ENCODE data around the gene MS4A13.
"Not testable (repeated sequence)": the region's sequence is repeated elsewhere in the genome, so short reads cannot be mapped to it uniquely, and the experiment has no call there.

Gene MS4A13

GRCh38 chr11:60530454-60531100, 15.4 kb downstream of the MS4A13 start:
- no peak for DNase-seq (ENCODE audit: low read depth in 2 of 2)

- not testable (repeated sequence) for DNase-seq (ENCODE audit: low read depth in 2 of 2)
Observed at GRCh38 chr11:60532383-60532782, 17.2 kb downstream of the MS4A13 start.

- not testable (repeated sequence) for DNase-seq (ENCODE audit: low read depth in 2 of 2)
Observed at GRCh38 chr11:60538627-60539026, 23.4 kb downstream of the MS4A13 start.

- no peak for DNase-seq (ENCODE audit: low read depth in 2 of 2)
Observed at GRCh38 chr11:60544077-60544476, 28.9 kb downstream of the MS4A13 start.

GRCh38 chr11:60561254-60561653, 46.1 kb downstream of the MS4A13 start:
- no peak for DNase-seq (ENCODE audit: low read depth in 2 of 2)

- DNase-seq (ENCODE audit: low read depth in 2 of 2): no peak
Observed at GRCh38 chr11:60563553-60564235, 48.5 kb downstream of the MS4A13 start.

- no peak for DNase-seq (ENCODE audit: low read depth in 2 of 2)
Observed at GRCh38 chr11:60566776-60567175, 51.6 kb downstream of the MS4A13 start.

- DNase-seq (ENCODE audit: low read depth in 2 of 2): no peak
Observed at GRCh38 chr11:60570970-60571369, 55.8 kb downstream of the MS4A13 start.

- no peak for DNase-seq (ENCODE audit: low read depth in 2 of 2)
Observed at GRCh38 chr11:60589611-60590010, 74.4 kb downstream of the MS4A13 start.
